Measurements from ENCODE around the gene IMMP2L. TPM values are rescaled to one million over a fixed set of nuclear protein-coding genes. Genes with fewer than 3 reads are reported as not detected.

IMMP2L gene
- total and polyA plus RNA-seq, 2 of the 8 experiments (the other 6 are each of a cell fraction or from before 2014, with no cell fraction given): 2.3 to 10.1 TPM

DNA sequence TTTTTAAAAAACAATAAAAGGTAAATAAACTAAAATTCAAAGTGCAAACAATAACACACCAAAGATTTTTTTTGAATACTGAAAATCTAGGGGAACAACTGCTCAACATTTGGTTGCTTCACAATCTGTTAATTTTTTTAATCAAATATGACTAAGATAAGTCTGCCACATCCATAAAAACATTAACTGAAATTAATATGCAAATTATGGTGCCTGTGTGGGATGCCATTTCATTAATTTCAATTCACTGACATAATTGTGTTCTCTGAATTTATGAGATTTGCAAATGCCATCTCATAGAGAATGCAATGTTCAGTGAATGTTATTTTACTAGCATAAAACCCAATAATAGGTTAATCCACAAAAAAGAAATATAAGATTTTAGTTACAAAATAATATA, 237.5 kb downstream of the IMMP2L start:
- CTCF ChIA-PET (ENCODE audit: partially characterized antibody): no interaction called here
- no peak for FAIRE-seq

More for the DNA sequence above, 237.5 kb downstream of the IMMP2L start:
- H3K27me3 ChIP-seq (replicated peaks in 1 of 4; ENCODE audit: control insufficient read depth in 3 of 4, extremely low read depth in 1 of 4, insufficient read depth in 3 of 4, low read length in 3 of 4): no peaks in the 10 kb centered on the region
- no peaks in the 10 kb centered on the region for H3K4me1 ChIP-seq (replicated peaks in 1 of 4; ENCODE audit: control insufficient read depth in 3 of 4, insufficient read depth in 4 of 4, low read length in 3 of 4)
- H3K14ac ChIP-seq (ENCODE audit: insufficient read length): no peak overlapping the region
- no peaks in the 10 kb centered on the region for H3K36me3 ChIP-seq (ENCODE audit: control insufficient read depth in 2 of 4, insufficient read depth in 4 of 4, low read length in 3 of 4)
- H3K56ac ChIP-seq (replicated peaks; ENCODE audit: insufficient read length, low read depth, low read length): no peak overlapping the region
- no peak overlapping the region for H2BK15ac ChIP-seq (ENCODE audit: low read length)
- no peak overlapping the region for H2BK20ac ChIP-seq (ENCODE audit: low read length)
- no peak overlapping the region for H2BK12ac ChIP-seq (ENCODE audit: low read depth, low read length)
- H3K4ac ChIP-seq (replicated peaks; ENCODE audit: insufficient read length, low read depth, low read length): no peak overlapping the region
- H3K18ac ChIP-seq (ENCODE audit: extremely low read depth, low read length): no peak overlapping the region
- no peak overlapping the region for H2AK5ac ChIP-seq (ENCODE audit: low read depth, low read length)
- no peak for DNase-seq (ENCODE audit: low read depth in 1 of 2, low spot score in 2 of 2)
- no peak overlapping the region for H3K27ac ChIP-seq (ENCODE audit: low read depth, low read length)
- TF ChIP-seq RBBP5 (IDR thresholded peaks at IDR 0.05; ENCODE audit: borderline replicate concordance, low read depth, low read length): no peak
- no peak overlapping the region for H3K9ac ChIP-seq (replicated peaks in 1 of 4; ENCODE audit: extremely low read depth in 1 of 4, low read depth in 3 of 4, low read length in 3 of 4)
- H3K23ac ChIP-seq (ENCODE audit: insufficient read length): no peak overlapping the region
- POLR2A ChIA-PET (ENCODE audit: partially characterized antibody): no interaction called here
- H4K8ac ChIP-seq (ENCODE audit: extremely low read depth, insufficient read depth, low read length): no peak overlapping the region
- no peak overlapping the region for H4K91ac ChIP-seq (replicated peaks; ENCODE audit: insufficient read length, low read length)
- no peak overlapping the region for H2BK5ac ChIP-seq (ENCODE audit: low read depth, low read length)
- H3K23me2 ChIP-seq (ENCODE audit: low read depth, low read length): no peaks in the 10 kb centered on the region
- H2AFZ ChIP-seq (ENCODE audit: low read length): no peak overlapping the region
- H4K20me1 ChIP-seq (replicated peaks in 1 of 2; ENCODE audit: control insufficient read depth in 1 of 2, insufficient read depth in 2 of 2, low read length in 2 of 2): no peaks in the 10 kb centered on the region
- H3K9me3 ChIP-seq (ENCODE audit: insufficient read depth in 2 of 2, low read depth in 1 of 2, low read length in 1 of 2): no peaks in the 10 kb centered on the region
- no peak overlapping the region for H3K4me2 ChIP-seq (ENCODE audit: insufficient read depth in 1 of 2, low read depth in 2 of 2, low read length in 2 of 2)
- no peak overlapping the region for H3K4me3 ChIP-seq (ENCODE audit: extremely low read depth in 1 of 4, insufficient read depth in 2 of 4, low read depth in 3 of 4, low read length in 4 of 4)
- no peak overlapping the region for H4K5ac ChIP-seq (ENCODE audit: insufficient read length, low read depth, low read length)
- no peak overlapping the region for H2BK120ac ChIP-seq (replicated peaks; ENCODE audit: low read depth, low read length)
- no peaks in the 10 kb centered on the region for H3K79me1 ChIP-seq (ENCODE audit: low read depth, low read length)
- no peaks in the 10 kb centered on the region for H3K79me2 ChIP-seq (ENCODE audit: control insufficient read depth in 1 of 2, insufficient read depth in 2 of 2, low read length in 2 of 2)

Data from H1 (cell line).